ENCODE measurements around the gene IRGQ.
"Not testable (repeated sequence)": the region's sequence is repeated elsewhere in the genome, so short reads cannot be mapped to it uniquely, and the experiment has no call there.

The IRGQ gene

GRCh38 chr19:43570174-43570791 lies 25.7 kb downstream of the IRGQ start:
- DNase-seq = no peak

GRCh38 chr19:43569657-43570056 lies 26.3 kb downstream of the IRGQ start:
- DNase-seq = no peak

GRCh38 chr19:43564800-43565199 lies 31.1 kb downstream of the IRGQ start:
- no peak for DNase-seq

GRCh38 chr19:43563816-43564457 lies 32.0 kb downstream of the IRGQ start:
- no peak for DNase-seq

GRCh38 chr19:43562698-43563241 lies 33.2 kb downstream of the IRGQ start:
- peak; percentile 83 for DNase-seq

- no peak for DNase-seq
These were observed 33.7 kb downstream of the IRGQ start for GRCh38 chr19:43562226-43562697.

GRCh38 chr19:43561139-43561970 lies 34.6 kb downstream of the IRGQ start:
- DNase-seq = no peak

- DNase-seq = peak; percentile 36
These were observed 35.2 kb downstream of the IRGQ start for GRCh38 chr19:43560687-43561086.

- DNase-seq = peak; percentile 52
These were observed 40.7 kb downstream of the IRGQ start for GRCh38 chr19:43555185-43555770.

- no peak for DNase-seq
These were observed 41.5 kb downstream of the IRGQ start for GRCh38 chr19:43554317-43554895.

GRCh38 chr19:43553656-43554055 lies 42.3 kb downstream of the IRGQ start:
- no peak for DNase-seq

- no peak for DNase-seq
These were observed 43.3 kb downstream of the IRGQ start for GRCh38 chr19:43552616-43553015.

- no peak for DNase-seq
These were observed 43.8 kb downstream of the IRGQ start for GRCh38 chr19:43552198-43552450.

GRCh38 chr19:43551399-43552197 lies 44.3 kb downstream of the IRGQ start:
- no peak for DNase-seq

GRCh38 chr19:43548706-43549105 lies 47.2 kb downstream of the IRGQ start:
- no peak for DNase-seq

- DNase-seq = not testable (repeated sequence)
These were observed 48.0 kb downstream of the IRGQ start for GRCh38 chr19:43547926-43548325.

- no peak for DNase-seq
These were observed 49.4 kb downstream of the IRGQ start for GRCh38 chr19:43546581-43546980.

GRCh38 chr19:43545981-43546380 lies 50.0 kb downstream of the IRGQ start:
- no peak for DNase-seq

- no peak for DNase-seq
These were observed 50.7 kb downstream of the IRGQ start for GRCh38 chr19:43545276-43545675.

GRCh38 chr19:43544077-43544476 lies 51.9 kb downstream of the IRGQ start:
- DNase-seq = no peak

- DNase-seq = no peak
These were observed 53.8 kb downstream of the IRGQ start for GRCh38 chr19:43541920-43542650.

Data from HCEC 1CT (cell line).